ENCODE data around the gene LY6G6C.

- TF ChIP-seq, protein P1, sequence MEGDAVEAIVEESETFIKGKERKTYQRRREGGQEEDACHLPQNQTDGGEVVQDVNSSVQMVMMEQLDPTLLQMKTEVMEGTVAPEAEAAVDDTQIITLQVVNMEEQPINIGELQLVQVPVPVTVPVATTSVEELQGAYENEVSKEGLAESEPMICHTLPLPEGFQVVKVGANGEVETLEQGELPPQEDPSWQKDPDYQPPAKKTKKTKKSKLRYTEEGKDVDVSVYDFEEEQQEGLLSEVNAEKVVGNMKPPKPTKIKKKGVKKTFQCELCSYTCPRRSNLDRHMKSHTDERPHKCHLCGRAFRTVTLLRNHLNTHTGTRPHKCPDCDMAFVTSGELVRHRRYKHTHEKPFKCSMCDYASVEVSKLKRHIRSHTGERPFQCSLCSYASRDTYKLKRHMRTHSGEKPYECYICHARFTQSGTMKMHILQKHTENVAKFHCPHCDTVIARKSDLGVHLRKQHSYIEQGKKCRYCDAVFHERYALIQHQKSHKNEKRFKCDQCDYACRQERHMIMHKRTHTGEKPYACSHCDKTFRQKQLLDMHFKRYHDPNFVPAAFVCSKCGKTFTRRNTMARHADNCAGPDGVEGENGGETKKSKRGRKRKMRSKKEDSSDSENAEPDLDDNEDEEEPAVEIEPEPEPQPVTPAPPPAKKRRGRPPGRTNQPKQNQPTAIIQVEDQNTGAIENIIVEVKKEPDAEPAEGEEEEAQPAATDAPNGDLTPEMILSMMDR (IDR thresholded peaks at IDR 0.05): no peak
- TF ChIP-seq POLR2A (IDR thresholded peaks at IDR 0.05): no peak
Observed at GRCh38 chr6:31713465-31713864, 8.1 kb downstream of the LY6G6C start.
